ENCODE data around the gene LDHD. TPM values are rescaled to one million over a fixed set of nuclear protein-coding genes. Genes with fewer than 3 reads are reported as not detected.

LDHD gene
- total RNA-seq, 4 donors from 2014 or later = 10.2 to 41.3 (median 26.3) TPM

GRCh38 chr16:75111961-75112733 lies 4.4 kb downstream of the LDHD start:
- no peak for DNase-seq
- WGBS, 2 donors = 59 to 63% methylated on average over 15 of the region's 26 CpGs
- TF ChIP-seq POLR2A (IDR thresholded peaks at IDR 0.05) (no peak), CTCF (IDR thresholded peaks at IDR 0.05) (no peak)
- intact Hi-C loops (cut with DNase I) = loop anchor here (2.0 to 10.0 kb wide), 2 partner anchors 113 to 407 kb away; partner anchors contain the start of genes MLKL and ZNRF1
- H3K27me3 ChIP-seq = no peaks in the 10 kb centered on the region
- peaks cover 49 to 66% of the 10 kb centered on the region in 2 donors for H3K4me1 ChIP-seq
- H3K9me3 ChIP-seq = no peaks in the 10 kb centered on the region
- H3K4me3 ChIP-seq (replicated peaks in 1 of 3) = no peak overlapping the region
- peak overlapping the region in 2 of 3 donors; percentile 82 to 91 for H3K27ac ChIP-seq
- no peaks in the 10 kb centered on the region for H3K36me3 ChIP-seq

GRCh38 chr16:75111514-75111940 lies 5.1 kb downstream of the LDHD start:
- Histone ChIP-seq H3K36me3 (no peaks in the 10 kb centered on the region), H3K4me3 (replicated peaks in 1 of 3) (no peak overlapping the region), H3K27me3 (no peaks in the 10 kb centered on the region), H3K27ac (peak overlapping the region; percentile 82 to 93 (median 91)), H3K9me3 (no peaks in the 10 kb centered on the region), H3K4me1 (peaks cover 54 to 71% of the 10 kb centered on the region in 2 donors)
- DNase-seq = no peak
- 19 to 76% methylated on average over 3 to 5 of the region's 7 CpGs for WGBS, 2 donors
- TF ChIP-seq POLR2A (IDR thresholded peaks at IDR 0.05) = no peak
- TF ChIP-seq CTCF (IDR thresholded peaks at IDR 0.05) = no peak
- intact Hi-C loops (cut with DNase I) = loop anchor here (2.0 to 10.0 kb wide), 2 partner anchors 113 to 407 kb away; partner anchors contain the start of genes MLKL and ZNRF1

GRCh38 chr16:75110637-75111513 lies 5.7 kb downstream of the LDHD start:
- intact Hi-C loops (cut with DNase I) = loop anchor here (2.0 to 10.0 kb wide), 2 partner anchors 112 to 406 kb away; partner anchors contain the start of genes MLKL and ZNRF1
- TF ChIP-seq POLR2A (IDR thresholded peaks at IDR 0.05) = peak in 1 of 2 donors; percentile 16
- TF ChIP-seq CTCF (IDR thresholded peaks at IDR 0.05) = peak; percentile 81 to 97 (median 93)
- Histone ChIP-seq H3K4me1 (peaks cover 54 to 71% of the 10 kb centered on the region in 2 donors), H3K36me3 (no peaks in the 10 kb centered on the region), H3K9me3 (no peaks in the 10 kb centered on the region), H3K4me3 (replicated peaks in 1 of 3) (no peak overlapping the region), H3K27ac (peak overlapping the region; percentile 82 to 93 (median 91)), H3K27me3 (no peaks in the 10 kb centered on the region)
- DNase-seq = peak; percentile 93 to 95
- WGBS, 2 donors = 15 to 31% methylated on average over 20 to 22 of the region's 28 CpGs

- H3K9me3 ChIP-seq = no peaks in the 10 kb centered on the region
- no peaks in the 10 kb centered on the region for H3K36me3 ChIP-seq
- peak; percentile 54 to 67 for DNase-seq
- intact Hi-C loops (cut with DNase I) = loop anchor here (2.0 to 10.0 kb wide), 2 partner anchors 111 to 405 kb away; partner anchors contain the start of genes MLKL and ZNRF1
- no peaks in the 10 kb centered on the region for H3K27me3 ChIP-seq
- H3K4me3 ChIP-seq (replicated peaks in 1 of 3) = no peak overlapping the region
- 62 to 77% methylated on average over 4 to 8 of the region's 10 CpGs for WGBS, 2 donors
- no peak for TF ChIP-seq POLR2A (IDR thresholded peaks at IDR 0.05)
- no peak for TF ChIP-seq CTCF (IDR thresholded peaks at IDR 0.05)
- peak overlapping the region; percentile 82 to 93 (median 91) for H3K27ac ChIP-seq
- H3K4me1 ChIP-seq = peaks cover 53 to 73% of the 10 kb centered on the region in 2 donors
Measured at GRCh38 chr16:75109732-75110243, 6.8 kb downstream of the LDHD start.
